GM19467 (cell line): ENCODE measurements around the gene PML.
A peak's percentile ranks its signal among the peaks of the same experiment; 100 is the strongest.

Experiments used
- ATAC-seq: cut with Tn5 transposase; IDR thresholded peaks from one replicate; pipeline ENCODE4 v1.9.1; 2021; ENCODE audit warnings: mild to moderate bottlenecking, moderate library complexity; ENCODE audit not compliant: unreplicated experiment

Gene PML

DNA sequence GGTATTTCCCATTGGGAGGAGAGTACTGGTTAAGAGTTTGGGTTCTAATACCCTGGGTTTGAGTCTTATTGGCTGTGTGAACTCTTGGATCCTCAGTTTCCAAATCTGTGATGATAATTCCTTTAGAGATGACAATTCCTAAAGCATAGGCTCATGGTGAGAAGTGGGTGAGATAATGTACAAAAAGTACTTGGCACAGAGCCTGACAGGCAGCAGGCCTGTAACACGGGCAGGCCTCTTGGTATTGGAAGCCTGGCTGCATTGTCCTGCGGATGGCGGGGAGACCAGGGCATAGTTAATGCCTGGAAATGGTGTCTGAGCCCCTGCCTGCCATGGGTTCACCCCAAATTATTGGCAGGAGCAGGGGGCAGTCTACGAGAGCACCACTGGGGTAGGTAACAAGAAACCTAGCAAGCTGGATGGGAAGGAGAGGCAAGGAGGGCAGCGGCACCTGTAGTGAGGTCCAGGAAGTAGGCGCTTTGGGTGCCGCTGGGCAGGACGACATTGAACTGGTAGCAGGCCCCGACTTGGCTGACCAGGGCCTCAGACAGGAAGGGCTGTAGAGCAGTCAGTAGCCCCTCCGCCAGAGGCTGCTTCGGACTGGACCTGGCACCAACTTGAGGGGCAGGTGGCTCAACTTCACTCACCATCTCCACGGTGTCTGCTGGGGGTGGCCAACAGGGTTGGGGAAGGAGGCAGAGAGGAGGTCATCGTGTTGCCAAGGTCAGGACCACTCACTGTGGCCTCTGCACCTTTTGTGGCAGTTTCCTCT, 10.1 kb upstream of the PML start:
- no peak for ATAC-seq

DNA sequence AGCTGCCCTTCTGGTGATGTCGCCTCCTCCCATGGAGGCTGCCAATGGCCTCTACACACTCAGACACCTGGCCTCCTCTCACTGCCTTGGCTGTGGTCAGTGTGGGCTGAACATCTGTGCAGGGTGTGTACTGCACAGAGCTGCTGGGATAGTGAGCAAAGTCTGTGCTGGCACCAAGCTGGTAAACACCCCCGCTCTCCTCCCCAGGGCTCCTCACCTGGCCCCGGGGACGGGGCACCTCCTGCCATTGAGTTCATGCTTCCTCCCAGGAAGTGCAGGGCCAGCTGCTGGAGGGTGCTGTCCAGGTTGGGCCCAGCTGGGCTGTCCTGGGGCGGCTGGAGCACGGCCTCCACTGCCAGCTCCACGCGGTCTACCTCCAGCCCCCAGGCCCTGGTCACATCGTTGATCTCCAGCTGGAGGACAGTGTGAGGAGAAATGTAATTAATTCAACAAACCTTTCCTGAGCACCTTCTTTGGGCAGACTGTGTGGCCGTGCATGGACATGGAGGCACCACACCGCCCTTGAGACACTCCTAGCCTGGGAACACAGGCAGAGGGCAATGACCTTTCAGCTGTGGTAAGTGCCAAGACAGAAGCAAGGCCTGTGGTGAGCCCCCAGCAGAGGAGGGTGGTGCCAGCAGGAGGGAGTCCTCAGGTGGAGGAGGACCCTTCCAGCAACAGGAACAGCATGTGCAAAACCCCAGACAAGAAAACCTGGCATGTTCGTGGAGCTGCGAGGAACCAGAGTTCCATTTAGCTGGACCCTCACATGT, 9.2 kb upstream of the PML start:
- ATAC-seq, result no peak

DNA sequence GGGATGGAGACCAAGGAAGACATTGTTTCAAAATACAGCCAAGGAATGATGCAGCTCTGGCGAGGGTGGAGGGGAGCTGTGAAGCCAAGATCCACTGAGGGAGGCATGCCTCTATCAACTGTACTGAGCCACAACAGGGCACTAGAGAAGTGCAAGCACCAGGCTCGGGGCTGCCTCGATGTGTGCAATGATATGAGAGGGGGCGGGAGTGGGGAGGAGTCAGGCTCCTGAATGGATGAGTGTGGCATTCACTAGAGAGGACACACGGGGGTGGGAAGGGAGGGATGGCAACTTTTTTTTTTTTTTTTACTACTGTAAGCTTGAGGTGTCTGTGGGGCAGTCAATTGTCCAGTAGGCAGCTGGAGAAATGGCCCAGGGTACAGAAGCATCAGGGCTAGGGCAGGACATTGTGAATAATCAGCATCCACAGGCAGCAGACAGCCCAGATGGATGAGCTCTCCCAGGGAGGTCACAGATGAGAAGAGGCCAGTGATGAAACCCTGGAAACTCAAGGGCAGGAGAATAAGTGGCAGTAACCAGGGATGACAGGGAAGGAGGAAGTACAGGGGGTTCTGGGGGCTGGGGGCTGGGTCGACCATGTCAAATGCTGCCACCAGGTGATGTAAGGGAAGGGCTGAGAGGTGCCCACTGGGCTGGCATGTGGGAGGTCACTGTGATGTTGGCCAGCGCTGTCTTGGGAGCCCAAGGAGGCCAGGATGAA, 8.3 kb upstream of the PML start:
- ATAC-seq, result no peak

DNA sequence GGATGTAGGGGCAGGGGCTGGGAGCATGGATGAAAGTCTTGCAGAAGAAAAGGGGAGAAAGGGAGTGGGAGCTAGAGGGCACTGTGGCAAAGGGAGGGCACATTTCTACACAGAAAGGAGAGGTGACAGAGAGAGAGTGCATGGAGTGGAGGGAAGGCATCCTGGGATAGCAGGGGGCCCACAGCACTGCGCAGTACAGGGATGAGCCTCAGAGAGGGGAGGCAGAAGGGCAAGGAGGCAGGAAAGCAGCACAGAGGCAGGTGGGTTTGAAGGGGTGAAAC, 7.8 kb upstream of the PML start:
- ATAC-seq, result no peak

DNA sequence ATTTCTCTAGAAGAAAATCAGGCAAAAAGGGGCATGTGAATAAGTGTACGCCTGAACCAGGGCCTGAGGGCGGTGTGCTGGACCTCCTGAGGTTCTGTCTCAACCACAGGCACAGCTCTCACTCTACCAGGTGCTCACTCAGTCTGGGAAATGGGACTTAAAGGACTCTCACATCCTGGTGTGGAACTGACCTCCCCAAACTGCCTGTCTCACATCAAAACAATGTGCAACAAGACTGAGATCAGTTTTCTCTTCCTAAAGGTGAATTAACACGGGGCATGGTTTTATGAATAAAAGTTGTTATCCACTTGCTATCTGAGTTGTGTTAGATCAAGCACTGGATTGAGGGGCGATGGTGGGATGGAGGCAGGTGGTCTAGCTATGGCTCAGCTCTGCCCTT, 7.3 kb upstream of the PML start:
- no peak for ATAC-seq

DNA sequence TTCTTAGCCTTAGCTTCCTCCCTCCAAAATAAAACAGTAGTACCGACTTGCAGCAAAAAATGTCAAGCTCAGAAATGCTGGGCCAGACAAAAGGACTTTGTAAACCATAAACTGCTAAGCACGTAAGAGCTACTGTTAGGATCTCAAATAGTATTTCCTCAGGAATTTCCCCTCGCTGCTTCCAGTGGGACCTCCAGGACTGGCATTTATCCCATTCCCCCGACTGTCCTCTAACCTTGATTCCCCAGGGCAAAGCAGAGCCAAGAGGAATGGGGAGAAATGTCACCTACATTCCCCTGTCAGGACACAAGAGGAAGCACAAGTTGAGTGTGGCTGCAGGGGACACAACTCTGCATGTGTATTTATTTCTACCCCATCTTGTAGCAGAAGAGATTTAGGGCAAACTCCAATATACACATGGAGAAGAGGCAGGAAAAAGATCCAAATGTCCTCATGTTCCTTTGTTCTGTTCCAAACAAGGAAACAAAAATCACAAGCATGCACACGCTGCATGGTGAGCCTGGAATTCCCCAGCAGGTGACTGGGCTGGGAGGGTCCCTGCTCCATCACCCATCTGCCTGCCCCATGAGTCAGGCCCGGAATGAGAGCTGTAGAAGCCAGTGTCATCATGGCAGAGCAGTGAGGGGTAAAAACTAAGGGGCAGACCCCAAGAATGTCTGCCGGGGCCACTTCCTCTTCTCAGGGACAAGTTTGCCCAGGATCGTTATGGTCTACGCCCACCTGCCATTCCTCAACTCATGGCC, 6.7 kb upstream of the PML start:
- ATAC-seq, result no peak

DNA sequence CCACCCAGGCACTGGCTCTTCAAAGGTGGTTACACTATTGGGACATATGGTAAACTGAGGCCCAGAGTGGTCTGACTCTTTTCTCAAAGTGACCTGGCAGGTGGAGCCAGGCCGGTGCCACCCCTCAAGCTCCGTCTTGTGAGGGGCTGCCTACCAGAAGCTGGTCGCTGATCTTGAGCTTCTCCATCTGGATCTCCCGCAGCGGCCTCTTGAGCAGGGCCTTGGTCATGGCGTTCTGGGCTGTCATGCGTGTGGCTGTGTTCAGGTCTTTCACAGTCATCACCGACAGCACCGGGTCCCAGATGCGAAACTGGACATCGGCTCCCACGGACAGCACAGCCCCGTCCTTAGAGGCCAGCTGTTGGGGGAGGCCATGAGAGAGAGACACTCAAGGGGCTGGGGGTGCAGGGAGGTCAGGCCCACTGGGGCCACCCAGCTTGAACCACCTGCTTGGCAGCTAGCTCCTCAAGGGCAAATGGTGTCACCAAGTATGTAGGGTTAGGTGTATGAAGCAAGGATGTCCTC, 6.0 kb upstream of the PML start:
- no peak for ATAC-seq

DNA sequence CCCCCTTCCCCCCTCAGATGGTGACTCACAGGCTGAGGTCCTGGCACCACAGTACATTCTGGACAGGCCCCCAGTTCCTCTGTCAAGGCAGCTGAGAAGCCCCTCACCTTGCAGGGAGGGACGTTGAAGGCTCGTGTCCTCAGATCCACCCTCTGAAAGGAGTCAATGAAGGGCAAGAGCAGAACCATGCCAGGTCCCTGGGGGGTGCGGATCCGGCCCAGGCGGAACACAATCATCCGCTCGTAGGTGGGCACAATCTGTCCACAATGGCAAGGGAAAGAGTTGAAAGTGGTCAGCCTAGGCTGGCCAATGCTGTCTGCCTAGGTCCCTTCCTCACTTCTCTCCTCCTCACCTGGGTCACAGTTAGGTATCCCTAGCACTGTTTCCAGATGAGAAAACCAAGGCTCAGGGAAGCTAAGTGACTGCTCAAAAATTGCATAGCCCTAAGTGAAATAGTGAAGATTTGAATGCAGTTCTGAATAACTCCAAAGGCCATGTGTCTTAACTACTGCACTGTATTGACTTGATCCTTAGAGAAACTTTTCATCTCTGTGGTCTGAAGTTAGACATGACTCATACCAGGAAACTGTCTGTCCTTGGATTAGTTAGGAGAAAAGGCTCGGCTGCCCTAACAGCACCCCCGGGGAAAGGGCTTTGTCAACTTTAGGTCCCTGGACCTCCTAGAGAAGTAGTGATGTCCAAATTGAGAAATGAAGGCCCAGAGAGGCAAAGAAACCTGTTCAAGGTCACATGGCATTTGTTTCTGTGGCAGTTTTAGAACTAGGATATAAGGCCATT, 5.3 kb upstream of the PML start:
- no peak for ATAC-seq

DNA sequence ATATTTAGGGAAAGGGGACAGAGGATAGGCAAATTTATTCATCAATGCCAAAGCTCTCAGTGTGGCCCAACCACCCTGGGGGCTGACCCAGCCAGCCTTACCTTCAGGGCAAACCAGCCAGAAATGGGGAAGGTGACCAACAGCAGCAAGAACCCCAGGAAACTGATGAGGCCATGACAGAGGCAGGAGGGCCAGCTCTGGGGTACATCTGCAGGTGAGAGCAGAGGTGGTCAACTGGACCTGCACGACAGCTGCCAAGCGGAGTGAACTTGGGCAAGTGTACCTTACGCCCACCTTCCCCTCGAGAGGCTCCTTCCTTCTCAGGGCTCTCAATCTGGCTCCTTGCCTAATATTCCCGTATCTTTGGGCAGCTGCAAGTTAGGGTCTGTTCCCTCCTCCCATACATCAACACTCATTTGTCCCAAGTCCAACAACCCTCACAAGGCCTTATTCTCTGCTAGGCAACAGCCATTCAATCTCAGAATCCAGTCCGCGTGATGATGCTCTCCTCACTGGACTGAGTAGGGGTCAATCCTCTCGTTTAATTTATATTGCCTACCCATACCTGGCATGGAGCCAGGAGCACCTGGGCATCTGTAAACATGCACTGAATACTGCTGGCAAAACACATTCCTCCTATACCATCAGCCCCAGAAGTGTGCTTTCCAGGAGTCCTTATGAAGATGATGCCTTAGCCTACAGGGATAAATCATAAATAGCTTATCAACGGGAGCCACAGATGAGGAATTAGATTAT, 4.1 kb upstream of the PML start:
- ATAC-seq, result no peak

DNA sequence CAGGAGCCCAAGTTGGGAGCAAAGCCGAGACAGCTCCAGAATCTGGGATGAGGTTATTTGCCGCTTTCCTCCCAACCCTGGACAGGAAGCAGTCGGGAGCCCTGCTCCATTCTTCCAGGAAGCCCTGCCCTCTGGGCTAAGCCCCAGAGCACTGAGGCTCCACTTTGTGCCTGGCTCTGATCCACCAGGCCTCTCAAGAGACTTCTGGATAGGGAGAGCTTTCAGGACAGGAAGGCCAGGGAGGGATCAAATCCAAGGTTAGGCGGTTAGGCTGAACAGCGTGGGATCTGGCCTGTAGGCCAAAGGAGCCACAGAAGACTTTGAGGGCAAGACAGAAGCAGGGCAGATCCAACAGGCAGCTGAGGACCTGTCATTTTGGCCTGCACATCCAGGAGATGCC, 3.3 kb upstream of the PML start:
- ATAC-seq, result no peak

DNA sequence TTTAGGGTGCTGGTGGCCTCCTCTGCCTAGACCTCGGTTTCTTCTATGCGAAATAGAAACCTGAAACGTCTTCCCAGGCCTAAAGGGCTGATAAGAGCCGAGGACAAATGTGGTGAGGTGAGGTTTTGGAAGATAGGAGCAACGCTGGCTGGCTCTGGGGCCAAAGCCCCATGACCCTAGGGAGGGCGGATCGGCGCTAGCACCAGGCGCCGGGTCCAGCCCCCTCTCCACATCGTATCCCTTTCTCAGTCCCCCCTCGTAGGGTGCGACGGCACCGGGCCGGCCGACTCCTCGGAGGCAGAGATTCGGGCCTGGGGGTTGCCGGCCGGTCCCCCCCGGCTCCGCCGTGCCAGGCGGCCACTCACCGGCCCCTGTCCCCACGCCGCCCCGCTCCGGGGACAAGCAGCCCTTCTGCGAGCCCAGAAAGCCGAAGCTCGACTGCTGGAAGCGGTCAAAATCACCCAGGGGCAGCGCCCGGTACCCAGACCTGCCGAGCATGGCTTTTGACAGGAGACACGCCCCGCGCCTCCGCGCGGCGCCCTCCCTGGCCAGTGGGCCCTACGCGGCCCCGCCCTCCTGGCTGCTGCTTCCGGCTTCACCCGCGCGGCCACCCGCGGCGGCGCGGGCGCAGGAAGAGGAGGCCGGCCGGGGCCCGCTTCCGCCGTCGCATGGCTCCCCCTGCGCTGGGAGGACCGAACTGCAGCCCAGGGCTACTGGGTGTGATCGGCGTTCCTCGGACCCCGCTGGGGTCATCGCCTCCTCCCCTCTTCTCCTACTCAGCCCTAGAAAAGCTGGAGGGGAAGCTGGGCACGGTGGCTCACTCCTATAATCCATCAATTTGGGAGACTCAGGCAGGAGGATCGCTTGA, 2.6 kb upstream of the PML start, which contains the start of gene STOML1:
Gene STOML1, minus strand, starts transcription at position 570 of the 868 bp plus-strand sequence. Its CDS starts 72 bp downstream, at position 498.
- peak; percentile 72 for ATAC-seq

DNA sequence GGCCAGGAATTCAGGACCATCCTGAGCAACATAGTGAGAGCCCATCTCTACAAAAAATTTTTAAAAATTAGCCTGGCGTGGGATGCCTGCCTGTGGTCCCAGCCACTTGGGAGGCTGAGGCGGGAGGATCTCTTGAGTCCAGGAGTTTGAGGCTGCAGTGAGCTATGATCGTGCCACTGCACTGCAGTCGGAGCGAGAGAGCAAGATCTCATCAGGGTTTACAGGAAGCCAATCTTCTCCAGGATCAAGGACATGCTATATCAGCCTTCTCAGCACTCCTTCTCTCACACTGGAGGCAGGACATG, 2.0 kb upstream of the PML start:
- ATAC-seq, result no peak

DNA sequence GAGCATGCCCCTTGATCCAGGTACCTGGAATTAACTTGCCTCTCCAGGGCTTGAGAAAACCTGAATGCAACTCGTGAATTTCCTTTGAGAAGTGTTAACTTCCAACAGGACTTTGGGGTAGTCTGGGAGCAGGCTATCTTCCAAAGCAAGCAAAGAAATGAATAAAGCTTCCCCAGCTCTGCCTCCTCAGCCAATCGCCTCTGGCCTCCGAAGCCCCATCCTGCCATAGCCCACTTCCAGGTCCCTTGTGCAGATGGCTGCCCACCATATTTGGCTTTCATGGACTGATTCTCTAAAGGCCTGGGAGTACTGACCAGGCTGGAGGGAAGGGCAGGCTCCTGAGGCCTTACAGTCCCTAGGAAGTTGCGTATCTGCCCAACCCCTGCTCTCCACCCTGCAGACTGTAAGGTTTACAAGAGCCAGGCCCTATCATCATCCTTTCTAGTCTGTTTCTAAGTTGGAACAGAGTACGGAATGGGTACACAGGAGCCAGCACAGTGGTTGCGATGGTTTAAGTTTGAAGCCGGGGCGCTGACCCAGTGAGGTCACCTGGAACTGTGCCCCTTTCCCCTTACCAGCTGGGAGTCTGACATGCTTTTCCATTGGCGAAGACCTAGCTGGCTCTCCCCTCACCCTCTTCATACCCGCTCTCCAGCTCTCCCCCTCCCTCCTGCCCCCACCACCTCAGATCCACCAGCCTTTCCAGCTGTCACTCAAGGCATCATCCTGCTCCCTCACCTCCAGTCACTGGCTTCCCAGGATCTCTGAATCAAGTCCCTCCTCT, 1.1 kb upstream of the PML start:
- no peak for ATAC-seq

DNA sequence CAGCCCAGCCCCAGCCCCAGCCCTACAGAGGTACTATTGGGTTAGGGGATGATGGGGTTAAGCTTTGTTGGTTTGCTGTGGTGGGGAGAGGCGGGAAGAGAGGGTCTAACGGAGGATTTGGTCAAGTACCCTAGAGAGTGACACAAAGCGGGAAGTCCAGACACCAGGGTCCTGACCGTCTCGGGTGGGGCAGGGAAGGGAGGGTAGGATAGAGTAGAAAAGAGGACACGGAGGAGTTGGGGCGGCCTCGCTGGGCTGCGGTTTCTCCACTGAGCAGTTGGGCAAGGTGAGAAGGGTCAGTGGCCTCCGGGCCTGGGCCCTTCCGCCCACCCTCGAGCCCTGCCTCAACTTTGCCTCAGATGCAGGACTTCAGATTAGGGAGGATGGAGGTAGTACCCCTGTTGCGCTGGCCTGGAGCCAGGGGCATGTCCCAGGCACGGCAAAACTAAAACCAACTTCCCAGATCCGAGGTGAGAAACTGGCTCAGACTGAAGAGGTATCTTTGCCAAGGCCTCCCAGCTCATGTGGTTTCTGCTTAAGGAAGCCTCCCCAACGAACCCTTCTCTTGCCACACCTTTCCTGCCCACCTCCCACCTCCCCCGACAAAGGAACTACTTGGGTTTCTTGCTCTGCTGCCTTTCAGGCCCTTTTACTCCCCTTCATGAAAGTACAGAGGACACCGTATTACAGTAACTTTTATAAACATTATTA, 551 bp downstream of the PML start:
- ATAC-seq, result no peak

DNA sequence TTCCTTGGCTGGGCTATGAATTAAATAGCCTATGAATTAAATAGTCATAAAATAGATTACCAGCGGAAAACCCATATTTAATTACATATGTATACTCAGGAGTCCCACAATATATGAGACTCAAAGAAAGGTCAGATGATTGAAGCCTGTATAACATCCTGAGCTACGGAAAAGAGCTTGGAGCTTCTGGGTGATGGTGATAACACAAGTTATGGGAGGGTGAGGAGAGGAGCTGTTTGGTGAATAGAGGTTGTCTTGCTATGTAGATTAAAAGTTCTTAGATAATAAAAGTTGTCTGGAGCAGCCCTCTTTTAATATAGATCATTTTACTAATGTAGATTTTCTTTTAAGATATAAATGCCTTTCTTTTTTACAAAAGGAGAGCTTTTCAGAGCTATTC, 1.8 kb downstream of the PML start:
- no peak for ATAC-seq

DNA sequence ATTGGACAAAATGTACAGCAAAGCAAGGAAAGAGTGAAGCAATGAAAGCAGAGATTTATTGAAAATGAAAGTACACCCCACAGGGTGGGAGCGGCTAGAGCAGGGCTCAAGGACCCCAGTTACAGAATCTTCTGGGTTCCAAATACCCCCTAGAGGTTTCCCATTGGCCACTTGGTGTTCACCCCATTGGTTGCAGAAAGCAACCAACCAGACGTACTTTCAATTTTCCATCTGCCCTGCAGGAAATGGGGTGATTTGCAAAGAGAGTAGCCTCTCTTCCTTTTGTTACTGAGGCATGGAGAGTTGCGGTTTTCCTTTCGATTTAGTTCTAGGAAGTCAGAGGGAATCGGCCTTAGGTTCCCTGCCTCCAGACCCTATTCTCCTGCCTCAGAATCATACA, 2.4 kb downstream of the PML start:
- no peak for ATAC-seq

DNA sequence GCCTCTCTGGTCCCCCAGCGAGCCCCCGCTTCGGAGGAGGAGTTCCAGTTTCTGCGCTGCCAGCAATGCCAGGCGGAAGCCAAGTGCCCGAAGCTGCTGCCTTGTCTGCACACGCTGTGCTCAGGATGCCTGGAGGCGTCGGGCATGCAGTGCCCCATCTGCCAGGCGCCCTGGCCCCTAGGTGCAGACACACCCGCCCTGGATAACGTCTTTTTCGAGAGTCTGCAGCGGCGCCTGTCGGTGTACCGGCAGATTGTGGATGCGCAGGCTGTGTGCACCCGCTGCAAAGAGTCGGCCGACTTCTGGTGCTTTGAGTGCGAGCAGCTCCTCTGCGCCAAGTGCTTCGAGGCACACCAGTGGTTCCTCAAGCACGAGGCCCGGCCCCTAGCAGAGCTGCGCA, 3.5 kb downstream of the PML start:
- ATAC-seq, result no peak
